ENCODE data around the gene PICK1. TPM values are rescaled to one million over a fixed set of nuclear protein-coding genes. Genes with fewer than 3 reads are reported as not detected.

PICK1 gene
- total and polyA plus RNA-seq, 2 donors (not counting 3 experiments of a cell fraction or from before 2014, with no cell fraction given), result 18.0 to 20.8 TPM

DNA sequence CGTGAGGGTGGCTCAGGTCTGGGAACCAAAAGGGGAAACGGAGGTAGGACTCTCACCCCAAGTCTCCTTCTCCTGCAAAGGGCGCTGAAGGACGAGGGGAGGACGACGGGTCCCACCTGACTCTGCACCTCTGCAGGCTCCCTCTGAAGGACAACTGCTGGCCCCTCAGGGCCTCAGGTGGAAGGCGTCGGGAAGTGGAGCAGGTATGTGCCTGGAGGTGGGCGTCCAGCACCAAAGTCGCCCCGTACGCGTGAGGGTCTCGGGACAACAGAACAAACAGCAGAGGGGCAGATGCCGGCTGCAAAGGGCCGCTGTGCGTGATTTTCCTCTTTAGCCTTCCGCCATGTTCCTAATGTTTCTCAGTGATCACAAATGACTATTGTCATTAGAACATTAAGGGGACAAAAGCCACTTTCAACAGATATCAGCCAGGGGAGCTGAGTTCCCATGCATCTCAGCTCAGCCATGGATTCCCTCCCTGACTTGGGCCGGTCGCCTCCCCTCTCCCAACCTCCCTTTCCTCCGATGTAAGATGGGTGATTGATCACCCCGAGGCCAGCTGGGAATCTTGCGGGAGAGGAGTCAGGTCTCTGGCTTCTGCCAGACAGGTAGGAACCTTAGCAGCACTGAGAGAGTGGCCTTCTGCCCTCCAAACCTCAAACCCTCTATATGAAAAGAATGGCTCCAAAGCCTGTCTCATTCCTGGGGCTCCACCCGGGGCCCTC, 25.9 kb downstream of the PICK1 start:
- BruUV-seq (replicated peaks), result no TSS peak
- H3K27me3 ChIP-seq (ENCODE audit: control insufficient read depth in 2 of 2, insufficient read depth in 2 of 2, low read length in 2 of 2), result peaks cover 9 to 12% of the 10 kb centered on the region in 2 experiments
- no peaks in the 10 kb centered on the region for H3K9me3 ChIP-seq (replicated peaks; ENCODE audit: control insufficient read depth, insufficient read depth, low read length)
- intact Hi-C loops (cut with micrococcal nuclease), result no loop called here
- H3K9ac ChIP-seq (replicated peaks; ENCODE audit: extremely low read depth, insufficient read depth, low read length), result no peak overlapping the region
- H3K36me3 ChIP-seq (ENCODE audit: control insufficient read depth in 2 of 2, extremely low read depth in 1 of 2, insufficient read depth in 2 of 2, low read length in 2 of 2), result no peaks in the 10 kb centered on the region
- no peak overlapping the region for H3K4me3 ChIP-seq (replicated peaks in 1 of 3; ENCODE audit: insufficient read depth in 1 of 3, low read depth in 1 of 3, low read length in 3 of 3)
- TF ChIP-seq, protein P1, sequence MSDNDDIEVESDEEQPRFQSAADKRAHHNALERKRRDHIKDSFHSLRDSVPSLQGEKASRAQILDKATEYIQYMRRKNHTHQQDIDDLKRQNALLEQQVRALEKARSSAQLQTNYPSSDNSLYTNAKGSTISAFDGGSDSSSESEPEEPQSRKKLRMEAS (IDR thresholded peaks at IDR 0.05; ENCODE audit: insufficient read depth, insufficient read length), result no peak
- TF ChIP-seq POLR2A (IDR thresholded peaks at IDR 0.05; ENCODE audit: low read depth, low read length) (no peak), FOS (IDR thresholded peaks at IDR 0.05; ENCODE audit: borderline replicate concordance, insufficient read depth, low read length) (no peak)
- H3K27ac ChIP-seq (ENCODE audit: insufficient read depth, low read depth, low read length), result no peak overlapping the region
- CTCF ChIA-PET, result interaction anchor here (1.0 kb wide), 1 partner anchor 10 kb away, joined by 3 read pairs; no protein-coding TSS in a partner anchor
- H3K9me1 ChIP-seq (replicated peaks; ENCODE audit: control insufficient read depth, extremely low read depth, insufficient read depth, low read length), result no peaks in the 10 kb centered on the region
- no peak overlapping the region for H3K4me2 ChIP-seq (ENCODE audit: insufficient read depth, low read length)
- dilution Hi-C loops (cut with MboI; ENCODE audit: extremely low pct_ligation_motif_present, low sequenced_read_pairs), result no loop called here
- H4K20me1 ChIP-seq (replicated peaks; ENCODE audit: control insufficient read depth, extremely low read depth, insufficient read depth, low read length), result no peaks in the 10 kb centered on the region
- DNase-seq (ENCODE audit: low read depth, low spot score) (no peak), FAIRE-seq (no peak)
- H3K4me1 ChIP-seq (ENCODE audit: control insufficient read depth, extremely low read depth, insufficient read depth, low read length), result peaks cover 5% of the 10 kb centered on the region
- no peak overlapping the region for H2AFZ ChIP-seq (ENCODE audit: low read depth, low read length)
- H3K79me2 ChIP-seq (ENCODE audit: control insufficient read depth, insufficient read depth, low read length), result no peaks in the 10 kb centered on the region
- POLR2A ChIA-PET, result no interaction called here

GRCh38 chr22:38083931-38084631, 26.9 kb downstream of the PICK1 start, which contains the start of gene SLC16A8:
Gene SLC16A8 (minus strand): TSS chr22:38084184. CDS start chr22:38082873, 1,311 bp downstream.
- TF ChIP-seq, protein P1 (IDR thresholded peaks at IDR 0.05; ENCODE audit: insufficient read depth, insufficient read length), result no peak
- TF ChIP-seq POLR2A (IDR thresholded peaks at IDR 0.05; ENCODE audit: low read depth, low read length) (no peak), GATA2 (IDR thresholded peaks at IDR 0.05; ENCODE audit: insufficient read depth, insufficient read length, low read depth, low read length) (no peak), MYC (IDR thresholded peaks at IDR 0.05; ENCODE audit: low read depth, low read length) (no peak), FOS (IDR thresholded peaks at IDR 0.05; ENCODE audit: borderline replicate concordance, insufficient read depth, low read length) (no peak), POLR2AphosphoS5 (IDR thresholded peaks at IDR 0.05; ENCODE audit: insufficient read depth, low read depth, low read length) (no peak), JUN (IDR thresholded peaks at IDR 0.05; ENCODE audit: borderline replicate concordance, insufficient read depth, insufficient read length, low read depth) (no peak), CTCF (IDR thresholded peaks at IDR 0.05; ENCODE audit: extremely low read depth in 1 of 2, insufficient read depth in 1 of 2, low read depth in 1 of 2, low read length in 2 of 2) (no peak), EZH2 (IDR thresholded peaks at IDR 0.05; ENCODE audit: borderline replicate concordance, low read depth, low read length, severe bottlenecking) (no peak)
- DNase-seq (ENCODE audit: low read depth, low spot score) (no peak), FAIRE-seq (no peak)
- ChIA-PET CTCF (interaction anchor here (1.0 kb wide), 1 partner anchor 9 kb away, joined by 3 read pairs; no protein-coding TSS in a partner anchor), POLR2A (no interaction called here)
- no peaks in the 10 kb centered on the region for H3K36me3 ChIP-seq (ENCODE audit: control insufficient read depth in 2 of 2, extremely low read depth in 1 of 2, insufficient read depth in 2 of 2, low read length in 2 of 2)
- no peaks in the 10 kb centered on the region for H3K79me2 ChIP-seq (ENCODE audit: control insufficient read depth, insufficient read depth, low read length)
- no peaks in the 10 kb centered on the region for H4K20me1 ChIP-seq (replicated peaks; ENCODE audit: control insufficient read depth, extremely low read depth, insufficient read depth, low read length)
- H3K4me2 ChIP-seq (ENCODE audit: insufficient read depth, low read length), result no peak within 1 kb of the TSS
- peaks cover 13 to 14% of the 10 kb centered on the region in 2 experiments for H3K27me3 ChIP-seq (ENCODE audit: control insufficient read depth in 2 of 2, insufficient read depth in 2 of 2, low read length in 2 of 2)
- H3K9me1 ChIP-seq (replicated peaks; ENCODE audit: control insufficient read depth, extremely low read depth, insufficient read depth, low read length), result no peaks in the 10 kb centered on the region
- H3K4me3 ChIP-seq (replicated peaks in 1 of 3; ENCODE audit: insufficient read depth in 1 of 3, low read depth in 1 of 3, low read length in 3 of 3), result no peak within 1 kb of the TSS
- no peak within 1 kb of the TSS for H3K27ac ChIP-seq (ENCODE audit: insufficient read depth, low read depth, low read length)
- peaks cover 5% of the 10 kb centered on the region for H3K4me1 ChIP-seq (ENCODE audit: control insufficient read depth, extremely low read depth, insufficient read depth, low read length)
- no peak within 1 kb of the TSS for H2AFZ ChIP-seq (ENCODE audit: low read depth, low read length)
- intact Hi-C loops (cut with micrococcal nuclease) (no loop called here), dilution Hi-C loops (cut with MboI; ENCODE audit: extremely low pct_ligation_motif_present, low sequenced_read_pairs) (no loop called here)
- no peak within 1 kb of the TSS for H3K9ac ChIP-seq (replicated peaks; ENCODE audit: extremely low read depth, insufficient read depth, low read length)
- BruUV-seq (replicated peaks), result no TSS peak
- no peaks in the 10 kb centered on the region for H3K9me3 ChIP-seq (replicated peaks; ENCODE audit: control insufficient read depth, insufficient read depth, low read length)
